Vagina (tissue), 2 donors: ENCODE results near the gene PCBP3.

Experiments used
- CTCF ChIP-seq, 3 experiments: fragments of 450-650 bp in 2 of 3; fragments of 200-600 bp in 1 of 3; sonication (generic) in 1 of 3; IDR thresholded peaks; one replicate each; pipeline ENCODE4 v1.5.1; 2017 to 2019; ENCODE audit warnings: antibody characterized with exemption in 3 of 3, mild to moderate bottlenecking in 2 of 3, moderate library complexity in 2 of 3
- POLR2A ChIP-seq, 2 donors: fragments of 450-650 bp; IDR thresholded peaks; one replicate each; pipeline ENCODE4 v1.6.1; 2017; ENCODE audit warnings: antibody characterized with exemption in 2 of 2, mild to moderate bottlenecking in 2 of 2, moderate library complexity in 2 of 2
- POLR2AphosphoS5 ChIP-seq, 2 donors: sonication (generic); formaldehyde crosslinking; IDR thresholded peaks; one replicate each; pipeline ENCODE4 v1.9.0; 2017; ENCODE audit warnings: antibody characterized with exemption in 2 of 2, mild to moderate bottlenecking in 2 of 2, low read depth in 1 of 2; ENCODE audit not compliant: insufficient read depth in 1 of 2

DNA sequence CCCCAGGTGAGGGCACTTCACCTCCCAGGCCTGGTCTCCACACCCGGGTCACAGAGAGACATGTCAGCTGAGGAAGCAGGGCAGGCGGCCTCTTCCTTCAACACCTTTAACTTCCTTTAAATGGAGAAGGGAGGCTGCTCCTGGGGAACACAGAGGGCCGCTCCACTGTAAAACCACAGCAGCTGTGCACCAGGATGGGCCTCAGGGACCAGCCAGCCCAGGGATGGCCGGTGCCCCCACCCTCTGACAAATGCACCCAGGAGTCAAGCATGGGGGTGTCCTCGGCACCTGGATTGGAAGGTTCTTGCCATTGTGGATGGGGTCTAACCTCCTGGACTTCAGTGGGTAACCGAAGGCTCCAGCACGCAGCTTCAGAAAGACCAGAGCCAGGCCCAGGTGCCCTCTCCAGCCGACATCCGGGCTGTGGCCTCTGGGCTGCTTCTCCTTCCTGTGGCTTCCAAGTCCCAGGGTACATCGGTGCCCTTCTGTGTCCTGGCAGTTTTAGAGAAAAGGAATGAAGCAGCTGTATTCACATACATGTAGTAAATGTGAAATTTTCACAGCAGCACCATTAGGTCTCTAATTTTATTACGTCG lies 216.3 kb downstream of the PCBP3 start:
- no peak for TF ChIP-seq CTCF (IDR thresholded peaks at IDR 0.05)
- no peak for TF ChIP-seq POLR2A (IDR thresholded peaks at IDR 0.05)
- no peak for TF ChIP-seq POLR2AphosphoS5 (IDR thresholded peaks at IDR 0.05; ENCODE audit: insufficient read depth in 1 of 2, low read depth in 1 of 2)
